Body of pancreas (tissue), 4 donors: Measurements from ENCODE around the gene ROPN1. TPM values are rescaled to one million over a fixed set of nuclear protein-coding genes. Genes with fewer than 3 reads are reported as not detected.

Experiments
- ATAC-seq: fragments of 150-250 bp; one replicate; pipeline ENCODE4 v1.9.1; 2016
- DNase-seq, 4 donors: peaks; one replicate each; pipeline ENCODE4 v3.0.0-alpha.2; 2019
- H3K27ac ChIP-seq, 4 donors: fragments of 200-600 bp; sonication (generic); 1 replicate in 3 of 4; 2 replicates in 1 of 4; pipeline versions ENCODE4 v1.5.1 to v1.6.1; 2016 to 2019; ENCODE audit warnings: mild to moderate bottlenecking in 1 of 4, mixed read lengths in 1 of 4, moderate library complexity in 1 of 4
- H3K27me3 ChIP-seq, 2 donors: fragments of 200-600 bp; sonication (generic); one replicate each; pipeline ENCODE4 v1.6.0; 2016; ENCODE audit warnings: mild to moderate bottlenecking in 1 of 2
- H3K36me3 ChIP-seq, 2 donors: fragments of 200-600 bp; sonication (generic); replicated peaks in 1 of 2; 2 replicates each; pipeline ENCODE4 v1.5.1; 2016; ENCODE audit warnings: low read depth in 2 of 2; ENCODE audit not compliant: insufficient read depth in 1 of 2
- H3K4me1 ChIP-seq: fragments of 200-600 bp; sonication (generic); one replicate; pipeline ENCODE4 v1.6.0; 2016
- H3K4me3 ChIP-seq, 2 donors: fragments of 200-600 bp; sonication (generic); 1 replicate in 1 of 2; 2 replicates in 1 of 2; pipeline ENCODE4 v1.5.1; 2016 to 2019
- H3K9me3 ChIP-seq, 3 donors: fragments of 200-600 bp; sonication (generic); 1 replicate in 2 of 3; 2 replicates in 1 of 3; pipeline ENCODE4 v1.5.1; 2016
- POLR2A ChIP-seq, 3 donors: fragments of 450-650 bp; IDR thresholded peaks; one replicate each; pipeline ENCODE4 v1.6.1; 2016; ENCODE audit warnings: antibody characterized with exemption in 3 of 3, mild to moderate bottlenecking in 2 of 3
- WGBS, 2 donors: methylation state at CpG; one replicate each; pipeline ENCODE4 v1.1.5; 2017; 5-methylcytosine and 5-hydroxymethylcytosine counted together
- intact Hi-C: fragments of 100-400 bp; cut with DNase I; formaldehyde crosslinking; loops from one replicate; pipeline ENCODE4 v1.15.1; 2023
- total RNA-seq, 2 donors: library from RNA; depleted of rRNA; stranded (reverse); fragments of >200 nt; gene quantifications; one replicate each; pipeline ENCODE4 v1.1.0, GENCODE V29; 2016
- TF ChIP-seq, protein P1 (sequence below), 7 experiments: fragments of 450-650 bp in 4 of 7; fragments of 200-600 bp in 3 of 7; sonication (generic) in 3 of 7; IDR thresholded peaks; one replicate each; pipeline ENCODE4 v1.5.1; 2016 to 2019; ENCODE audit warnings: antibody characterized with exemption in 7 of 7

ROPN1 gene
- total RNA-seq, 2 donors from 2014 or later: not detected

DNA sequence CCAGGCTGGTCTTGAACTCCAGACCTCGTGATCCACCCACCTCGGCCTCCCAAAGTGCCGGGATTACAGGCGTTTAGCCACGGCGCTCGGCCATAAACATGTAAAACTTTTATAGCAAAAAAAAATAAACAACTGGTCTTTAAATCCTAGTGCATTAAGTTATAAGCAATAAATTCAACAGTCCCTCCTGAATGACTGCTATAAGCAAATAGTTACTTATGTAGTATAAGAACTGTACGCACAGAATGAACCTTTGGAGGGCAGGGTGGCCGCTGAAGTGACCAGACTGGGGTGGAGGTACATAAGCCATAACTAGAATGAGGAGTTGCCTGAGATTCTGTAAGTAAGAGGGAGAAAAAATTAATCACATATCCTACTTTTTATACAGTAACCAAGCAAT is 43.5 kb downstream of the ROPN1 start:
- Histone ChIP-seq H3K27ac (no peak overlapping the region), H3K4me3 (no peak overlapping the region), H3K27me3 (no peaks in the 10 kb centered on the region), H3K9me3 (no peaks in the 10 kb centered on the region), H3K4me1 (peaks cover 21% of the 10 kb centered on the region), H3K36me3 (peaks cover 0 to 2% of the 10 kb centered on the region in 2 donors)
- WGBS, 2 donors: 95 to 97% methylated on average over 9 of the region's 9 CpGs
- no peak for TF ChIP-seq POLR2A (IDR thresholded peaks at IDR 0.05)
- TF ChIP-seq, protein P1, sequence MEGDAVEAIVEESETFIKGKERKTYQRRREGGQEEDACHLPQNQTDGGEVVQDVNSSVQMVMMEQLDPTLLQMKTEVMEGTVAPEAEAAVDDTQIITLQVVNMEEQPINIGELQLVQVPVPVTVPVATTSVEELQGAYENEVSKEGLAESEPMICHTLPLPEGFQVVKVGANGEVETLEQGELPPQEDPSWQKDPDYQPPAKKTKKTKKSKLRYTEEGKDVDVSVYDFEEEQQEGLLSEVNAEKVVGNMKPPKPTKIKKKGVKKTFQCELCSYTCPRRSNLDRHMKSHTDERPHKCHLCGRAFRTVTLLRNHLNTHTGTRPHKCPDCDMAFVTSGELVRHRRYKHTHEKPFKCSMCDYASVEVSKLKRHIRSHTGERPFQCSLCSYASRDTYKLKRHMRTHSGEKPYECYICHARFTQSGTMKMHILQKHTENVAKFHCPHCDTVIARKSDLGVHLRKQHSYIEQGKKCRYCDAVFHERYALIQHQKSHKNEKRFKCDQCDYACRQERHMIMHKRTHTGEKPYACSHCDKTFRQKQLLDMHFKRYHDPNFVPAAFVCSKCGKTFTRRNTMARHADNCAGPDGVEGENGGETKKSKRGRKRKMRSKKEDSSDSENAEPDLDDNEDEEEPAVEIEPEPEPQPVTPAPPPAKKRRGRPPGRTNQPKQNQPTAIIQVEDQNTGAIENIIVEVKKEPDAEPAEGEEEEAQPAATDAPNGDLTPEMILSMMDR (IDR thresholded peaks at IDR 0.05): no peak
- DNase-seq (no peak), ATAC-seq (no peak)
- intact Hi-C loops: no loop called here

DNA sequence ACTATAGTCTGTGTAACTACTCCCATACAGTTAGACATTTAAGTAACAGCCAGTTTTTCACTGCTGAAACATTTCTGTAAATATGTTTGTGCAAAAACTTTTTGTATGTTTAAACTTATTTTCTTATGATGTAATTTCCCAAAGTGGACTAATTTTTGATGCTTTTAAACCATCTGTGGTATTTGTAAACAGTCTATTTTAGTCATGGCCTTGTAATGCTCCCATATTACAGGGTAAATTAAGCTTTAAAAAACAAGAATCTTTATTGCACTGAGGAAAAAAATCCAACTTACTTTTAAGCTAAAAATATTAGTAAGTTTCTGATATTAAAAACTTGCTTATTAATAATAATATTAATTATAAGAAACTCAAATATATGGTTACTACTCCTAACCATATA is 44.4 kb downstream of the ROPN1 start:
- DNase-seq (no peak), ATAC-seq (no peak)
- H3K27me3 ChIP-seq: no peaks in the 10 kb centered on the region
- intact Hi-C loops: no loop called here
- no peak for TF ChIP-seq POLR2A (IDR thresholded peaks at IDR 0.05)
- TF ChIP-seq, protein P1 (IDR thresholded peaks at IDR 0.05): no peak
- H3K36me3 ChIP-seq: peaks cover 0 to 2% of the 10 kb centered on the region in 2 donors
- no peaks in the 10 kb centered on the region for H3K9me3 ChIP-seq
- peaks cover 21% of the 10 kb centered on the region for H3K4me1 ChIP-seq
- H3K4me3 ChIP-seq: no peak overlapping the region
- no peak overlapping the region for H3K27ac ChIP-seq

DNA sequence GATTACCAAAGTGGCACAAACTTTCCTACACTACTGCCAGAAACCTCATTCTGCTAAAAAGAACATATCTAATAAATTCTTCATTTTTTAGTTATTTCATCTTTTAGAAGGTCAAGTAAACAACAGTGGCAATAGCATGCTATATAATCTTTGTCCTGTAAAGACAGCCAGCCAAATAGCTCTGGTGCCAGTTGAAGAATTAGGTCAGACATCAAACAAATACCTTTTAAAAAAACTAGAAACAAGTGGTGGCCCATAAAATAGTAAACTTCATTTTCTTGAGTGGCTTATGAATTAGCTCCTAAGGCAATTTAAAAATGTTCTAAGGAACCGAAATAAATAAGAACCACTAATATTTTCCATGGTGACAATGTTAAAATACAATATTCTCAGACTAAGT is 50.4 kb downstream of the ROPN1 start:
- Histone ChIP-seq H3K27ac (no peak overlapping the region), H3K4me3 (no peak overlapping the region), H3K27me3 (no peaks in the 10 kb centered on the region), H3K4me1 (peaks cover 7% of the 10 kb centered on the region), H3K9me3 (no peaks in the 10 kb centered on the region), H3K36me3 (no peaks in the 10 kb centered on the region)
- ATAC-seq (no peak), DNase-seq (no peak)
- WGBS, 2 donors: 72% methylated on average over 1 of the region's 1 CpG
- no peak for TF ChIP-seq POLR2A (IDR thresholded peaks at IDR 0.05)
- TF ChIP-seq, protein P1 (IDR thresholded peaks at IDR 0.05): no peak
- intact Hi-C loops: no loop called here

DNA sequence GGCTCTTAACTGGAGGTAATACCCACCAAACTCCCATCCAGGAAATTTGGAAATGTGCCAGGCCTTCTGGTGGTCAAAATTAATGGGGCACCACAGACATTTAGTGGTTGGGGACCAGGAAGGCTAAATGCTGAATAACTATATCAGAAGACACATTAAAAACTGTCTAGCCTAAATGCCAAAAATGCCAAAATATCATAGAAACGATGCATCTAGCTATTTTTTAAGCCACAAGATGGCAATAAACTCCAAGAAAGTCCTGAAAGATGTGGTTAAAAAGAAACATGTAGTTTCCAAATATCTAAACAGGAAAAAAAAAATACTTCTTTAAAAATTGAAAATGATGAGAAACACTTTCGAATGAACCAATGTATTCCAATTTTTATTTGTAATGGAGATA is 50.8 kb downstream of the ROPN1 start:
- no peak for DNase-seq
- Histone ChIP-seq H3K9me3 (no peaks in the 10 kb centered on the region), H3K27ac (no peak overlapping the region), H3K4me3 (no peak overlapping the region), H3K36me3 (no peaks in the 10 kb centered on the region), H3K4me1 (peaks cover 3% of the 10 kb centered on the region), H3K27me3 (no peaks in the 10 kb centered on the region)
- WGBS, 2 donors: 51 to 66% methylated on average over 2 of the region's 2 CpGs
- intact Hi-C loops: no loop called here
- no peak for ATAC-seq
- no peak for TF ChIP-seq POLR2A (IDR thresholded peaks at IDR 0.05)
- TF ChIP-seq, protein P1 (IDR thresholded peaks at IDR 0.05): peak in 4 of 7 experiments; percentile 9 to 22 (median 12)

DNA sequence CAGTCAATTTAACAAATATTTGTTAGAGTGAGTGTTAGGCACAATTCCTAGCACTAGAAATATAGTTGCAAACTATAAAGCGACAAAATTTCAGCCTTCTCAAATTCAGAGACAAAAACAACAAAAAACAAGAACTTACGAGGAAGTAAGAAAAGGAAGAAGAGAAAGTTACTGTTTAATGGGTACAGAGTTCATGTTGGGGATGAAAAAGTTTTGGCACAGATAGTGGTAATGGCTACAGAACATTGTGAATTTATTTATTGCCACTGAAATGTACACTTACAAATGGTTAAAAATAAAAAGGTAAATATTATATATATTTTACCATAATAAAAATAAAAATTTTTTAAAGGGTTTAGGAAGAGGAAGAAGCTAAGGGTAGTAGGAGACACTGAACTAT is 52.2 kb downstream of the ROPN1 start:
- DNase-seq: no peak
- intact Hi-C loops: no loop called here
- 89 to 95% methylated on average over 2 of the region's 2 CpGs for WGBS, 2 donors
- H3K4me3 ChIP-seq: no peak overlapping the region
- H3K9me3 ChIP-seq: no peaks in the 10 kb centered on the region
- no peak for ATAC-seq
- no peak overlapping the region for H3K27ac ChIP-seq
- TF ChIP-seq, protein P1 (IDR thresholded peaks at IDR 0.05): no peak
- TF ChIP-seq POLR2A (IDR thresholded peaks at IDR 0.05): no peak
- H3K27me3 ChIP-seq: no peaks in the 10 kb centered on the region
- H3K4me1 ChIP-seq: no peaks in the 10 kb centered on the region
- H3K36me3 ChIP-seq: no peaks in the 10 kb centered on the region
